Endometrium (tissue), 2 donors: ENCODE measurements around the gene PCCB.
"Not testable (repeated sequence)": the region's sequence is repeated elsewhere in the genome, so short reads cannot be mapped to it uniquely, and the experiment has no call there.

ENCODE experiments used
- FAIRE-seq: peaks from 2 replicates; lab custom pipeline; 2012; peaks lifted over from hg19 to GRCh38; lab: Jason Lieb, UNC
- donor health status: control.
- donor health status: control.

PCCB gene

GRCh38 chr3:136250059-136250902 lies at the start of gene PCCB:
Gene PCCB (plus strand): TSS chr3:136250340. CDS start chr3:136250376, 36 bp downstream.
- FAIRE-seq, result no peak

DNA sequence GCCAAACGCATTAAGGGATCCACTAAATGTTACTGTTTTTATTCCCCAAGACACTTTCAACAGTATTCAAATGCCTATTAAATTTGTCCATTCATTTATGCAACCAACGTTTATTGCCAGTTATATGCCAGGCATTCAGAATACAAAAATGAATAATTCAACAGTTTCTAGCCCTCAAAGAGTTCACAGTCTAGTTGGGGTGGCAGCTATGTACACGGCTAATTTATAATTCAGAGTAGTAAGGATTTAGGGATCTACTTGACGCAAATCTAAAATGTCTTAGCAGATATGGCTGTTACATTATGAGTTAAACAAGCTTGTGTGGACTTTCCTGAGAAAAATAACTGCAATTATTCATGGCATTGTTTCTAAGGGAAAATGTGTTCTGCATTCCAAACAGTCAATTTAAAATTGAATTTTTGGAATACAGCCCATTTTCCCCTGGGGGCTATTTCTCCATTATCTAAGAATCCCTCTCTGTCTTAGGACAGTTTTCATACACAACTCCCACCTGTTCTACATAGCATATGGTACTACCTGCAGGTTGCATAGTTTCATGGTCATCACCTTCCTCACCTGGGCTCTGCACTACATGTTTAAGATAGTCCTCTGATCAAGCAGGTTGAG lies 42.5 kb upstream of the PCCB start:
- FAIRE-seq, result no peak

- no peak for FAIRE-seq
These were observed 40.2 kb upstream of the PCCB start for GRCh38 chr3:136209921-136210320.

GRCh38 chr3:136211547-136211946 lies 38.6 kb upstream of the PCCB start:
- no peak for FAIRE-seq

DNA sequence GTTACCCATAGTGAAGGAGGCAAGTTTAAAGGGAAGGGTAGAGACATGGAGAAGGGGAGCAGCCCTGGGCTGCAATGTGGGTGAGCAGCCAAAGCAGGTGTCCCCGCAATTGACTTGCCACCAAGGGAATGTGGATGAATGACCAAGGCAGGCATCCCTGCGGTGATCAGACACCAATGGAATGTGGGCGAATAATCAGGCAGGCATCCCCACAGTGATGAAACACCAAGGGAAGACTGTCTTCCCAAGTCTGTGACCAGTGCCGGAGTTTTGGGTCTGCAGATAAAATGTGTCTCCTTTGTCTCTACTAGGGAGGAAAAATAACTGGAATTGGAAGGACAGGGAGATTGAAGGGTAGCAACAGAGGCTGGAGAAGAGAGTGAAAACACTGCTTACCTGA lies 27.4 kb upstream of the PCCB start:
- not testable (repeated sequence) for FAIRE-seq

- no peak for FAIRE-seq
These were observed 17.7 kb upstream of the PCCB start for GRCh38 chr3:136232413-136232812.

DNA sequence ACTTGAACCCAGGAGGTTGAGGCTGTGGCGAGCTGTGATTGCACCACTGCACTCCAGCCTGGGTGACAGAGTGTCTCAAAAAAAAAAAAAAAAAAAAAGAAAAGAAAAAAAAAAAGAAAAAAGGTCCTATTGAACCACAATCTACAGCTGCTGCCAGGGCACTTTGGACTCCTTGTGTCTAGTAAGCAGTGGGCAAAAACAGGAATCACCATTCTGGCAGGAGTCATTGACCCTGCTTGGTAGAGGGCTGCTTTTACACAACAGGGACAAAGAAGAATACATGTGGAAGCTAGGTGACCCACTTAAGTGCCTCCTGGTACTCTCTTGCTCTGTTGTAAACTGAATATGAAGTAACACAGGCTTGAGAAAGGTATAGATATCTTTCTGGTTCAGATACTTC lies 14.6 kb upstream of the PCCB start:
- no peak for FAIRE-seq

- FAIRE-seq, result no peak
These were observed 14.0 kb upstream of the PCCB start for GRCh38 chr3:136236109-136236508.

DNA sequence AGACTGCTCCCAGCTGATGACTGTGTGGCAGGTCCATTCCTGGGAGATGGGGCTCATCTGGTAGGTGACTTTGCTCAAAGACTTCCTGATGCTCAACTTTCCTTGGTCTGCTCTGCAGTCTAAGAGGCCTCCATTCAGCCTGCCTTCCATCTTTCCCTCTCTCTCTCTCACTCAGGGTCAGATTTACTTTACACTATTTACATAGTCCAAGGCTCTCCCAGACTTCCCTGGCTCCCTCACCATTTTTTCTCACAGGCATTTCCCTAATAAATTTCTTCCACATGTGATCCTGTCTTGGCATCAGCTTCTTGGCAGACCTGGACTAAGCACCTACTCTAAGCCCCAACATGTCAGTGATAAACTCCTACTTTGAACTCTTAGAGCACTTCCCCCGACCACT lies 13.0 kb upstream of the PCCB start:
- FAIRE-seq, result no peak

GRCh38 chr3:136237961-136238649 lies 12.0 kb upstream of the PCCB start:
- no peak for FAIRE-seq

DNA sequence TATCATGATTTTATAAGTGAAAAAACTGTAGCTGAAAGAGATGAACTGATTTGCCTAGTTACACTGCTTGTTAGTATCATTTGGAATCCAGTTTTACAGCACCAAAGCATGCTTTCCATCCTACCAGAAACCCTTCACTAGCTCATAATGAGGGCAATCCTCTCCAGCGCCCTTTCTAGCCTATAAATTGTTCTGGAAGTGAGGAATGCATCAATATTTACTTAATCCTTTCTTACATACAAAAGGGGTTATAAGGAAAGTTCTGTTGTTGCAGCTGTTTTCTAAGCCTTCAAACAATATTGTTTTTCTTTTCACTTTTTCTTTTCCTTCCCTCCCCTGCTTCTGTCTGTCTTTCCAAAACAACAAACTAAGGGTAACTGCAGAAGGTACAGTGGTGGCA lies 11.0 kb upstream of the PCCB start:
- FAIRE-seq, result peak; percentile 70

GRCh38 chr3:136245691-136246090 lies 4.4 kb upstream of the PCCB start:
- no peak for FAIRE-seq

GRCh38 chr3:136247436-136247835 lies 2.7 kb upstream of the PCCB start:
- FAIRE-seq, result no peak

DNA sequence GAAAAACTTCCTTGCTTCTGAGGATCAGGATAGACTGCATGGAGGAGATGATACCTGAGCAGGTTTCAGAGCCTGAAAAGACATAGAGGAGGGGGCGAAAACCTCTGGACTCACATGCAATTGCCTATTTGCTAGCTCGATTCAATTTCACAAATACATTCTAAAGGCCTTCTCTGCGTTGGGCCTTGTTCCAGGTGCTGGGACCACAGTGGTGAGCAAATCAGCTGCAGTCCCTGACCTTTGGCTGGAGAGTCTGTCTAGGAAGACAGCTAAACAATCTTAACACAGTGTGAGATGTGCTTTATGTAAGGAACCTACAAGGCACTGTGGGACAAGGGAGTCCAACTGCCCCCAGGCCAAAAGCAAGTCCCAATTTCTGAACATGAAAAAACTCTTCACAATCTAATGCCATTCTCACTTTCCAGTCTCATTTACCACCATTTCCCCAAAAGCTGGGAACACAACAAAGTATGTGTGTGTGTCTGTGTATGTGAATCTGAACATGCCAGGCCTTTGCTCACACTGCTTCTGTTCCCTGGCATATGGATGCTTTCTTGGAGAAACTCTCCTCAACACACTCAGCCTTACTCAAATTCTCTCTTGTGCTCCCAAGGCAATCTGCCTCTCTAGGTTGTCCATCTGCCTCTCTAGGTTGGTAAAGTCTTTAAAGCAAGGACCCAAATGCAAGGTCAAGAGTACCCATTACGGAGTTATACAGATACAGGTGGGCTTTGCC lies 2.1 kb upstream of the PCCB start:
- FAIRE-seq, result no peak

GRCh38 chr3:136249091-136249490 lies 1.0 kb upstream of the PCCB start:
- FAIRE-seq, result no peak

GRCh38 chr3:136249593-136249992 lies 547 bp upstream of the PCCB start:
- no peak for FAIRE-seq

DNA sequence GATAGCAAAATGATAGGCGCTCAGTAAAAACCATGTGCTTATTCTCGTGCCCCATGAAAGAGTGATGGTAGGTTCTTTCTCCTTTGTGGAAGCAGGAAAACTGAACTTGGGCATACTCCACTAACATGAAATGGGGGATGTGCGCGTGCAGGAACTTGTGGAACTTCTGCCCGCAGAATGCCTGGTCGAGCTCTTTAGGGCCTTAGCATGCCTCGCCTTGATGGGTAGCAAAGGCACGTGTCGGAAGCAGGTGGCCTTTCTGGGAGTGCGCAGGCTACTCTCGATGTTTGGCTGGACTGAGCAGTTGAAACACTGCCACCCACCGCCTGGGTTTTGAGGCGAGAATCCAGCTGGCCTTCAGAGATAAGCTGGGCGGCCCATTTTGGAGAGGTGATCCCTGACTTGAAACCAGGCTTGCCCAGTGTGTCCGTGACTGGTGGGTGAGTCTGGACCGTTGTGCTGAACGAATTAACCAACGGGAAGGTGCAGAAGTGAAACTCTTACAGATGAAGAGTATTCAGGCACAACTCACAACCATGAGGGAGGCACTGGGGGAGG lies 842 bp downstream of the PCCB start:
- no peak for FAIRE-seq

DNA sequence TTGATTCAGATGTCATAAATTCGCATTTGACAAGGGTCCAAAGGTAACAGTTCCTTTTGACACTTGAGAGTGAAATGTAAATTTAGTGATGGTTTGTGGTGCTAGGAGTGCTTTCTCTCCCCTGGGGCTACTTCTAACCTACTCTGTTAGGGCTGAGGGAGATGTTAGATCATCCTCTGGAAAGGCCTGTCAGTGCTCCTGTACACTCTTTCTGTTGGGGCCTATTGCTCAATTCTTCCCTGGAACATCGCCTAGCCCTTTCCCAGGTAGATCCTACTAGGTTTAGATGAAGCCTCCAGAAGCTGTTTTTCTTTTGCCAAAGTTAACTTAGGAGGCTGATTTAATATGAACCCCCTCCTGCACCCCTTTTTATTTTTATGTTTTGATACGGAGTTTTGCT lies 1.4 kb downstream of the PCCB start:
- no peak for FAIRE-seq

- FAIRE-seq, result no peak
These were observed 5.7 kb downstream of the PCCB start for GRCh38 chr3:136255672-136256406.

DNA sequence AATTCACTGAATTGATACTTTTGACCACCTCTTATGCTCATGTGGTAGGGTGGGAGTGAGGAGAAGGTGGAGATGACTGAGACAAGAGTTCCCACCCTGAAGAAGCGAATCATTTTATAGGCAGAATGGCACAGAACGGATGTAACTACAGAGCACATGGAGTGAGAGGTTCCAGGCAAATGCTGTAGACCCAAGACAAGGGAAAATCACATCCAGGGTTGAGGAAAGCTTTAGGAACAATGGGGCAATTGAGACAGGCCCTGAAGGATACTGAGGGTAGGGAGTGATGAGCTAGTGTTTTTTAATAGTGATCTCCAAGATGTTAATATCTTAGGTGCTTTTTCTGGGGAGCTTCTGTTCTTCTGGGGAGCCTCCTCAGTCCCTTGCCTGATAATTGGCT lies 8.1 kb downstream of the PCCB start:
- FAIRE-seq, result no peak

DNA sequence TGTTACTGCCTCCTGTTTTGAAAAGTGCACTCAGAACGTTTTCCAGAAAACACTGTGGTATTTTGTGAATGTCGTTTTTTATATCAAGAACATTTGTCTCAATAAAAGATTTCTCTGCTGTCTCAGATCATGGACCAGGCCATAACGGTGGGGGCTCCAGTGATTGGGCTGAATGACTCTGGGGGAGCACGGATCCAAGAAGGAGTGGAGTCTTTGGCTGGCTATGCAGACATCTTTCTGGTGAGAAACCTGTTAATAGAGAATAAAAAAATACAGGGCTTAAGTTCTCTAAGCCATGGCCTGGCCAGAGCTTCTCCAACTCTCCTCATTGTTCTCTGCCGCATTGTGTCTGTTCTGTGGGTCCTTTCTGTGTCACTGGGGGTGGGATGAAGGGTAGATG lies 11.7 kb downstream of the PCCB start:
- FAIRE-seq, result no peak
